GM19023 (cell line): ENCODE measurements around the gene IFI27L2.

ENCODE experiments used
- ATAC-seq: cut with Tn5 transposase; IDR thresholded peaks from one replicate; pipeline ENCODE4 v1.9.1; 2021; ENCODE audit warnings: mild to moderate bottlenecking, moderate library complexity; ENCODE audit not compliant: unreplicated experiment

IFI27L2 gene

DNA sequence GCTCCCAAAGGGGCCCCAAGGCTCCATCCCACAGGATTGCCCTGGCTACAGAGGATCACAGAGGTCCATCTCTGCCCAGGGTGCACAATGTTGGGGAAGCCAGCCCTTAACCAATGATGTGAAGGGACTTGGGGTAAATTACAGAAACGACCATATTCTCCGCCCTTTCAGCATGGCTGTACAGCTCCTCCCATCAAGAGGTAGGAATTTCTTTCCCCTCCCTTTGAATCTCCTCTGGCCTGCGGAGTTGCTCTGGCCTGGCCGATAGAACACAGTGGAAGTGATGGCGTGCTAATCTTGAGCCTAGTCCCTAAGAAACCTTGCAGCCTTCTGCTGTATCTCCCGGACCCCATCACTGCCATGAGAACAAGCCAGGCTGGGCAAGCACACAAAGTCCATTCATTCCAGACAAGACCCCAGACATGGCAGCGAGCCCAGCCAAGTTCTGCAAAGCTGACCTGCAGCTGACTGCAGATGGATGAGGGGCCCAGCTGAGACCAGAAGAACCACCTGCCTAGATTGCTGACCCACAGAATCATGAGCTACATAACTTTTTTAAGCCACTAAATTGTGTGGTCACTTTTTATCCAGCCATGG lies 25.8 kb downstream of the IFI27L2 start:
- ATAC-seq = no peak

DNA sequence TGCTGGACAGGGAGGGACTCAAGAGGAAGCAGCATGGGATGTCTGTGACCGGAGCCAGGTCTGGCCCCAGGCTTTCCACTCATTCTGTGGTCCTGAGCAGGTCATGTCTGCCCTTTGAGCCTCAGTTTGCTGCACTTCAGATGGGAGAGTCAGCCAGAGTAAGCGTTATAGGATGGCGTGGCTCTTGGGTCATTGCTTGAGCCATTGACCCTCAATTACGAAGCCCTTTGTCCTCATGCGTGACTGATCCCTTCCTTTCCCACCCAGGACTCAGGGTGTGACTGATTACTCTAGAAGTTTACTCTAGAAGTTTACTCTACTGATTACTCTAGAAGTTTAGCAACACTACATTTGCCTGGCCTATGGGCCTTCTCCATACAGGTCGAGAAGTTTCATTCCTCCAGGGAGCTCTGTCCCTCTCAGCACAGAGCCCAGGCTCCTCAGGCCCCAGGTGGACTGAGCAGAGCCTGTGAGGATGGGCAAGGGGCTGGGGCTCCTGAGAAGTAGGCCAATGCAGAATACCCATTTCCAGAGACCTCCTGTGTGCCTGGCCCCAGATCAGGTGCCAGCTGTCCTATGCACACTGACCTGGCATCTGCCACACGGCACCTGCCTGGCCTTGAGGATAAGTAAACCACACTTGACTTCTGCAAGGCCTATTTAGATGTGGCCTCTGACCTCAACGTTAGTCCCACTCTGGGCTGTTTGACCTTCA lies 26.5 kb downstream of the IFI27L2 start:
- ATAC-seq = no peak

DNA sequence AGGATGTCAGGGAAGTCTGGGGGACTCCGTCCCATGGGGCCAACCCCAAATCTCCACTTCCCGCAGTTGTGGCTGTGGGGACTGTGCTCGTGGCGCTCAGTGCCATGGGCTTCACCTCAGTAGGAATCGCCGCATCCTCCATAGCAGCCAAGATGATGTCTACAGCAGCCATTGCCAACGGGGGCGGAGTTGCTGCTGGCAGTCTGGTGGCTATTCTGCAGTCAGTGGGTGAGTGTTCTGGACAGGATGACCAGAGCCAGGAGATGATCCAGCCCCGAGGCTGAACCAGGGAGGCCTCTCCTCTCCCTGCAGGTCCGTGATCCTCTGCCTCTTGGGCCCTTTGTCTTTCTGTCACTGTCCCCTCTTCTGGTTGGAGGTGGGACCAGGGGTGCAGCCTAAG lies 27.7 kb downstream of the IFI27L2 start:
- ATAC-seq = no peak

DNA sequence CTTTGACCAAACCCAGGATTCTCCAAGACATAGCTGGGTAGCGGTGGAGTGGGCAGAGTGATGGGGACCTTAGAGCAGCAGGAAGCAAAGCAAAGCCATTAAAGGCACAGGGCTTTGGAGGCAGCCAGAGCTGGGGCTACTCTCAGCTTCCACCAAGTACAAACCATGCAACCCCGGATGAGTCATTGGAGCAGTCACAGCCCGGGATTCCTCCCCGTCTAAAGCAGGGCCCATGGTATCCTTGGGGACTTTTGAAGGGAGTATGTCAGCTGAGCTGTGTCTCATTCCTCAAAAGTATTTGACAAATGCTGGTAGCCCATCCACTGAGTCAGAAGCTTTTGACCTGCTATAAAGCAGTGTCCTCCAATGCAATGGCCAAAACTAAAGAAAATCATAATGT lies 28.6 kb downstream of the IFI27L2 start:
- no peak for ATAC-seq

DNA sequence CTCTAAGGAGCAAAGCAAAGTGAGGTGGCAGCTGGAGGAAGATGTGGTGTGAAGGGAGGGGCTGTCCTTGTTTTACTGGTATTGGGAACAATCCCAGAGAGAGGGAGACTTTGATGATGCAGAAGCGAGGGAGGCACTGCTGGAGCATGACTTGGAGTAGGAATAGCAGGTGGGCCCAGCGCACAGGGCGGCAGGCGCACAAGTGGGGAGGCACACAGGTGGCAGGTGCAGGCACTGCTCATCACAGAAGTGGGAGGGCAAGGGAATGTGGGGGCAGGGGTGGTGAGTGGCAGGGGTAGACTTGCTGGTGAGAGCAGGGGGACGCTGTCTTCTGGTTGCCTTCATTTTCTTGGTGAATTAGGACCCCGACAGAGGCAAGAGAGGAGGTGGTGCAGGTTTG lies 30.4 kb downstream of the IFI27L2 start:
- ATAC-seq = no peak

DNA sequence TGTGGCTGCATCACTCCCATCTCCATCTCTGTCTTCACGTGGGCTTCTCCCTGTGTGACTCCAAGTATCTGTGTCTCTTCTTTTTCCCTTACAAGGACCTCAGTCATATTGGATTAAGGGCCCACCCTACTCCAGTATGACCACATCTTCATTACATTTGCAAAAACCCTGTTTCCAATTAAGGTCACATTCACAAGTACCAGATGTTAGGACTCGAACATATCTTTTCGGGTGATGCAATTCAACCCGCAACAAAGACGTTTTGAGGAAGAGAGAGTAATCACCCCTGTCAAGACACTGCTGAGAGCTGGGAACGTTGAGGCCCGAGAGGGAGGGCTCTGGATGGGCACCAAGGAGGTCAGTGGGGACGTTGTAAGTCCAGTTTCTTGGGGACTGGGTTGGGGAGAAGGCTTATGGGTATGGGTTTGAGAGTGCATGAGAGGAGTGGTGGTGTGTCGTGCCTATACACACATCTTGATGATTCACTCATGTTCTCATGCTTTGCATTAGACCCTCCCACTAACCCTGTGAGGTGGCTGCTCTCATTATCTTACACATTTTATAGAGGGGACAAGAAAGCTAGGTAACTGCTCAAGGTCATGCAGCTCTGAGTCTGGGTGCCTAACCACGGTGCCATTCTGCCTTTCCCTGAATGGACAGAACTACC lies 30.9 kb downstream of the IFI27L2 start:
- no peak for ATAC-seq

DNA sequence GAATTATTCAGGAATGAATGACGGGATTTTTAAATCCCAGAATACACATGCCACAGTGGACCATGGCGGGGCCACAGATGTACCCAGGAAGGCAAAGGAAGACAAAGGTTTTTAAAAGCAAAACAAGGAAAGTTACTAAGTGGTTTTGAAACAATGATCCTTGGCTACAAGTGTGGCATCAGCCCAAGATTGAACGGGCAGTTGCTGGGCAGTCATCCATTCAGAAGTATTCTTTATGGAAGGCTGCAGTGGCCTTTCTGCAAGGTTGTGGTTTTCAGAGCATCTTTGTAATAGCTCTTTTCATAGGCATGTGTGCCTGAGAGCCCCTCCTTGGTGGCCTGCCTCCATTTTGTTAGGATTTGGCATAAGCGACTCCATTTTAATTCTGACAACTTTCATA lies 32.3 kb downstream of the IFI27L2 start:
- no peak for ATAC-seq

DNA sequence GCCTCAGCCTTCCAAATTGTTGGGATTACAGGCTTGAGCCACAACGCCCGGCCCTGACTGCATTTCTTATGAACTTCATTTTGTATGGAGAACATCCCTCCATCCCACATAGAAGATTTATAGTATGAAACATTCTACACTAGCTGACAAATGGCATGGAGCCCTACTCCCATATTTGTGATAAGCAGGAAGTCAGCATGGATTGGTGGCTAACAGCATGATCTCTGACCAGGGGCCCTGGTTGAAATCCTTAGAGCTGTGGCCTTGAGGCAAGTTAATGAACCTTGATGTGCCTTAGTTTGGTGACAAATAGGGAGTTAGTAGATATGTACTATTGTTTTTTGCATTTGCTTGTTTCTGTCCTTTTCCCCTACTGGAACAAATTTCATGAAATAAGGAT lies 36.0 kb downstream of the IFI27L2 start:
- ATAC-seq = no peak

DNA sequence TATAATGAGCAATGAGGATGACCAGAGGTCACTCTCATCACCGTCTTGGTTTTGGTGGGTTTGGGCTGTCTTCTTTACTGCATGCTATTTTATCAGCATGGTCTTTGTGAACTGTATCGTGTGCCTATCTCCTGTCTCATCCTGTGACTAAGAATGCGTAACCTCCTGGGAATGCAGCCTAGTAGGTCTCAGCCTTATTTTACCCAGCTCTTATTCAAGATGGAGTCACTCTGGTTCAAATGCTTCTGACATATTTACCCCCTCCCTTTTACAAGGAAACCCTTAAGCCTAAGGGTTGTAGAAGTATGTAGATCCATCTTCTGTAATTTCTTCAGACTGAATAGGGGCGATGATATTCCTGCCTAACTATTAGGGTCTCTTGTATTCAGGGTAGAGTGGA lies 39.9 kb downstream of the IFI27L2 start:
- no peak for ATAC-seq

DNA sequence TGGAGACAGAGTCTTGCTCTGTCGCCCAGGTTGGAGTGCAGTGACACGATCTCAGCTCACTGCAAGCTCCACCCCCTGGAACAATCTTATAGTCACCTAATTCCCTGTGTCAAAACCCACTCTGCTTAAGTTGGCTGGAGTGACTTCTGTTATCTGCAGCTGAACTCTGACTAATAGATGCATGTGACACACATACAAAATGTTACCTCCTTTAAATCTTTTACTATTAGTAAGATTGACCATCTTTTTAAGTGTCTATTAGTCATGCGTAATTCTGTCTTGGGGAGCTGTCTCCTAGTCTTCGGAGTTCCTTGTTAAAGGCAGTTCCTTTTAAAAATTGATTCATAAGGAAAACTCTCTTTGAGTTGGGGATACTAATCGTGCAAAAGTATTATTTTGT lies 40.9 kb downstream of the IFI27L2 start:
- no peak for ATAC-seq

DNA sequence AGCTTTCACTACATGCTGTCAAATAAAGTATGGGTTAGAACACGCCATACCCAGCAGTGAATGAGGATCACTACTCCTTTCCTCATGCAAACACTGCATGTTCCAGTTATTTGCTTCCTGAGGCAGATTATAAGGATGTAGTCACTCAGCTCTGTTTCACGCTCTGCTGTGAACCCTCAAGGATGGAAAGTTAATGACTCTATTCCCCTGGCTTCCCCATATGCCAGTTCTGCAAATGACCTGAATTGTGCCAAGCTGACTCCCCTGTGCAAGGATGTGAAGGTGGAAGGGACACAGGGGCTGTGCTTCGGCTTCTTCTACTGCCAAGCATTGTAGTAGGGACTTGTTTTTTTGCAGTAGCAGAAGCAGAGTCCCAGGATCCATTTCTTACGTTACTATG lies 41.5 kb downstream of the IFI27L2 start:
- ATAC-seq = no peak

DNA sequence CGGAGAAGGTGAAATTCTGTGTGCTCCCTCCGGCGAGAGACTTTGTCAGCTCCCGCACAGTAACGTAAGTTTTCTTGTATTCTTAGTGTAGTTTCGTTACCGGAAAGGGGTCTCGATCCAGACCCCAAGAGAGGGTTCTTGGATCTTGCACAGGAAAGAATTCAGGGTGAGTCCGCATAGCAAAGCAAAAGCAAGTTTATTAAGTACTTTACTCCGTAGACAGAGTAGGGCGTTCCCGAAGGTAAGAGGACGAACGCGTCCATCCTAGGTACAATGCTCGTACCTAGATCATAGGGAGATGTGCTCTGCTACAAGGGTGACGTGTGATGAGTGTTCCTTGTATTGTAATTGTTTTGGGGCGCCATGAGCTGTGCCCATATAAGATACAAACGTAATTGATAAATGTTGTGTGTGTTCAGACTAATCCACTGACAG lies 48.0 kb downstream of the IFI27L2 start:
- peak; percentile 24 for ATAC-seq

DNA sequence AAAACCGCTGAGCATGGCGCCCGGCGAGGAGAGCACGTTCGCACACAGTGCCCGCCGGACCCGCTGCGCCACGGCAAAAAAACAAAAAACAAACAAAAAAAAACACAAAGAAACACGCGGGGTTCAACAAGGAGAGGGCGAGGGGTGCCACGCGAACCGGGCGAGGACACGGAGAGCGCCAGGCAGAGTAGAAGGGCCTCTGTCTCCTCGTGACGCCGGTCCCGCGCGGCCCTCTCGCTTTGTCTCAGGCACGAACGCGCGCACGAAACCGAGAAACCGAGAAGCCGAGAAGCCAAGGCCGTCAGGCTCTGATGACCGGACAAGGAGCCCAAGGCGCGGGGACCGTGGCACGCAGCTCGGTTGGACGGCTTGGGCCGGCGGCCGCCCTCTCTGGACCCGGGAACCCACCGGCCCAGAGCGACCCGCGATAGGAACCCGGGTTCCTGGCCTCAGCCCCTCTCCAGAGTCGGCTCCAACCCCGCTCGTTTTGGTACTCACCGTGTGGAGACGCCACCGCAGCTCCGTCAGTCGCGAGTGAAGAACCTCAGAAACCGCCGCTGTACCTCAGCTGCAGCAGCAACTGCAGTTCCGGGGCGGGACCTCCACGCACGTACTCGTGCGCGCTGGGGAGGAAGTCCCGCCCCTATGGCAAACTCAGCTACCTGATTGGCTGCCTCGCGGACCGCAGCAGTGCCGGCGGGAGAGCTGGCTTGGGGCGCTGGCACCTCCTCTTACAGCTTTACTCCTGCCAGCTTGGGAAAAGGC lies 48.6 kb downstream of the IFI27L2 start, which contains the start of the genes DDX24 and IFI27L1:
DDX24 (minus strand) TSS at position 582 of the 765 bp plus-strand sequence. CDS start 1,460 bp downstream, outside the sequence.
IFI27L1 (plus strand) TSS at position 690 of the 765 bp plus-strand sequence. CDS start 15,628 bp downstream, outside the sequence.
- ATAC-seq = peak; percentile 98

DNA sequence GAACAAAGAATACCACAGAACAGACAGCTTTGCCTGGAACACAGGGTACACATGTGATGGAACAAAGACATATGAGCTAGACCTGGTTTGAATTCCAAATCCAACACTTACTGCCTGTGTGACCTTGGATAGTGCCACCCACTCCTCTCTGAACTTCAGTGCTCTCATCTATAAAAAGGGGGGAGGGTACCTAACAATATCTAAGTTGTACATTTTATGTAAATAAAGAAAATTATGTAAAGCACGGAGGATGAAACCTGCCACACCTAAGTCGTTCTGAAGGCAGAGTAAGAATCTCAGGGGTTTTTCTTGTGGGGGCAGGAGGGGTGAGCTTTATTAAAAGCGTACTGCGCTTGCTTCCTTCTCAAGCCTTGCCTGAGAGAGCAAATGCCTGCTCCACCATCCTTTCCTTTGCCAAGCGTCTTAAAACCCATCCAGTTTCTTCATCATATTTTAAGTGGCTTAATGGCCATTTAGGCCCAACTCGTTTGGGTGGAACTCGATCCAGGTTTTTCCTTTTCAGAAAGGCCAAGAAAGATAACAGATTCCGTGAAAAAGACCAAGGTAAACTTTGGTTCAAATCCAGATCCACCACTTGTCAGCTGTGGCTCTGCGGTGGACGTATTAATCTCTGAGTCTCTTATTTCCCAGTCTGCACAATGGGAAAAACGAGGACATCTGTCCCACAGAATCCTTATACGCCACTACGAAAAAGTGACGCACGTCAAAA lies 49.3 kb downstream of the IFI27L2 start:
- ATAC-seq = no peak

DNA sequence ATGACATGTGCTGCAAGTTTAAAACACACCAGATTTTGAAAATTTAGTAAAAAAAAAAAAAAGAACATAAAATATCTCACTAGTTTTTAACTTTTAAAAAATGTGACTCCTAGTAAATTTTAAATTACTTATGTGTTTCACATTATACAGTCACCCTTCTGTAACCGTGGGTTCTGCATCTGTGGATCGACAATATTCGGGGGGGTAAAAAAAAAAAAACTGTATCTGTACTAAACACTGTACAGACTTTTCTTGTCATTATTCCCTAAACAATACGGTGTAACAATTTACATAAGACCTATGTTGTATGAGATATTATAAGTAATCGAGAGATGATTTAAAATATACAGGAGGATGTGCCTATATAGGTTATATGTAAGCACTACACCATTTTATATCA lies 51.6 kb downstream of the IFI27L2 start:
- ATAC-seq = no peak
